Stimulated activated naive CD8-positive, alpha-beta T cell treated with anti-CD3 and anti-CD28 coated beads, Interleukin-15, Interleukin-2, amounts not matched to agents 100 ng/mL and 50 ng/mL, for 24 hours (primary cell): ENCODE results near the gene HOXC12.

Experiments
- H3K27ac Mint-ChIP-seq: one replicate; pipeline ENCODE4 v1.8.0; 2021; ENCODE audit warnings: mild to moderate bottlenecking, mixed read lengths
- H3K27me3 Mint-ChIP-seq: one replicate; pipeline ENCODE4 v1.8.0; 2021; ENCODE audit warnings: mixed read lengths
- H3K36me3 Mint-ChIP-seq: one replicate; pipeline ENCODE4 v1.8.0; 2021; ENCODE audit warnings: low read depth, mixed read lengths
- H3K4me1 Mint-ChIP-seq: one replicate; pipeline ENCODE4 v1.8.0; 2021; ENCODE audit warnings: low read depth, mixed read lengths
- H3K4me3 Mint-ChIP-seq: one replicate; pipeline ENCODE4 v1.8.0; 2021; ENCODE audit warnings: mild to moderate bottlenecking, mixed read lengths
- H3K9me3 Mint-ChIP-seq: one replicate; pipeline ENCODE4 v1.8.0; 2021; ENCODE audit warnings: mixed read lengths

HOXC12 gene

GRCh38 chr12:53950437-53950773 lies 4.3 kb upstream of the HOXC12 start:
- Mint-ChIP-seq H3K9me3 (no peaks in the 10 kb centered on the region), H3K27ac (no peak overlapping the region), H3K36me3 (no peaks in the 10 kb centered on the region), H3K4me3 (no peak overlapping the region), H3K27me3 (peaks cover 91% of the 10 kb centered on the region), H3K4me1 (peaks cover 5% of the 10 kb centered on the region)

GRCh38 chr12:53950789-53951576 lies 3.7 kb upstream of the HOXC12 start:
- Mint-ChIP-seq H3K27ac (no peak overlapping the region), H3K4me3 (peak overlapping the region; percentile 35), H3K9me3 (no peaks in the 10 kb centered on the region), H3K27me3 (peaks cover 91% of the 10 kb centered on the region), H3K4me1 (peaks cover 9% of the 10 kb centered on the region), H3K36me3 (no peaks in the 10 kb centered on the region)

GRCh38 chr12:53951577-53952334 lies 2.9 kb upstream of the HOXC12 start:
- Mint-ChIP-seq H3K27me3 (peaks cover 91% of the 10 kb centered on the region), H3K4me3 (no peak overlapping the region), H3K4me1 (peaks cover 12% of the 10 kb centered on the region), H3K9me3 (no peaks in the 10 kb centered on the region), H3K27ac (no peak overlapping the region), H3K36me3 (no peaks in the 10 kb centered on the region)

- Mint-ChIP-seq H3K4me1 (peaks cover 13% of the 10 kb centered on the region), H3K9me3 (no peaks in the 10 kb centered on the region)
Observed at GRCh38 chr12:53952335-53952694, 2.4 kb upstream of the HOXC12 start.

GRCh38 chr12:53952871-53953734 lies 1.6 kb upstream of the HOXC12 start:
- Mint-ChIP-seq H3K9me3 (no peaks in the 10 kb centered on the region), H3K27me3 (peaks cover 93% of the 10 kb centered on the region), H3K27ac (peak overlapping the region; percentile 32), H3K4me1 (peaks cover 13% of the 10 kb centered on the region), H3K4me3 (peak overlapping the region; percentile 7), H3K36me3 (no peaks in the 10 kb centered on the region)

More at GRCh38 chr12:53952335-53952694, 2.4 kb upstream of the HOXC12 start:
- peaks cover 92% of the 10 kb centered on the region for H3K27me3 Mint-ChIP-seq
- no peak overlapping the region for H3K4me3 Mint-ChIP-seq
- no peak overlapping the region for H3K27ac Mint-ChIP-seq
- no peaks in the 10 kb centered on the region for H3K36me3 Mint-ChIP-seq

GRCh38 chr12:53953831-53954693 lies 641 bp upstream of the HOXC12 start:
- H3K27ac Mint-ChIP-seq: no peak overlapping the region
- no peaks in the 10 kb centered on the region for H3K36me3 Mint-ChIP-seq
- no peaks in the 10 kb centered on the region for H3K9me3 Mint-ChIP-seq
- peaks cover 13% of the 10 kb centered on the region for H3K4me1 Mint-ChIP-seq
- H3K4me3 Mint-ChIP-seq: no peak overlapping the region
- peaks cover 93% of the 10 kb centered on the region for H3K27me3 Mint-ChIP-seq

- peaks cover 14% of the 10 kb centered on the region for H3K4me1 Mint-ChIP-seq
- peaks cover 96% of the 10 kb centered on the region for H3K27me3 Mint-ChIP-seq
- H3K4me3 Mint-ChIP-seq: no peak overlapping the region
- no peaks in the 10 kb centered on the region for H3K36me3 Mint-ChIP-seq
- no peaks in the 10 kb centered on the region for H3K9me3 Mint-ChIP-seq
- no peak overlapping the region for H3K27ac Mint-ChIP-seq
Observed at GRCh38 chr12:53955036-53955775, 503 bp downstream of the HOXC12 start.

GRCh38 chr12:53955776-53956250 lies 1.1 kb downstream of the HOXC12 start:
- no peaks in the 10 kb centered on the region for H3K36me3 Mint-ChIP-seq
- H3K27ac Mint-ChIP-seq: peak overlapping the region; percentile 65
- H3K9me3 Mint-ChIP-seq: no peaks in the 10 kb centered on the region
- H3K4me1 Mint-ChIP-seq: peaks cover 18% of the 10 kb centered on the region
- H3K4me3 Mint-ChIP-seq: peak overlapping the region; percentile 4
- peaks cover 95% of the 10 kb centered on the region for H3K27me3 Mint-ChIP-seq

GRCh38 chr12:53956251-53956887 lies 1.7 kb downstream of the HOXC12 start:
- peak overlapping the region; percentile 4 for H3K4me3 Mint-ChIP-seq
- no peaks in the 10 kb centered on the region for H3K9me3 Mint-ChIP-seq
- peaks cover 90% of the 10 kb centered on the region for H3K27me3 Mint-ChIP-seq
- no peaks in the 10 kb centered on the region for H3K36me3 Mint-ChIP-seq
- H3K4me1 Mint-ChIP-seq: peaks cover 18% of the 10 kb centered on the region
- H3K27ac Mint-ChIP-seq: peak overlapping the region; percentile 65

- peaks cover 89% of the 10 kb centered on the region for H3K27me3 Mint-ChIP-seq
- H3K9me3 Mint-ChIP-seq: no peaks in the 10 kb centered on the region
- no peaks in the 10 kb centered on the region for H3K36me3 Mint-ChIP-seq
- peaks cover 18% of the 10 kb centered on the region for H3K4me1 Mint-ChIP-seq
- no peak overlapping the region for H3K27ac Mint-ChIP-seq
- no peak overlapping the region for H3K4me3 Mint-ChIP-seq
Observed at GRCh38 chr12:53956914-53957536, 2.3 kb downstream of the HOXC12 start.

- H3K4me1 Mint-ChIP-seq: peaks cover 17% of the 10 kb centered on the region
- peaks cover 88% of the 10 kb centered on the region for H3K27me3 Mint-ChIP-seq
- H3K36me3 Mint-ChIP-seq: no peaks in the 10 kb centered on the region
- H3K27ac Mint-ChIP-seq: no peak overlapping the region
- no peaks in the 10 kb centered on the region for H3K9me3 Mint-ChIP-seq
- H3K4me3 Mint-ChIP-seq: no peak overlapping the region
Observed at GRCh38 chr12:53958128-53958527, 3.4 kb downstream of the HOXC12 start.

- H3K36me3 Mint-ChIP-seq: no peaks in the 10 kb centered on the region
- H3K27ac Mint-ChIP-seq: no peak overlapping the region
- H3K27me3 Mint-ChIP-seq: peaks cover 88% of the 10 kb centered on the region
- H3K4me3 Mint-ChIP-seq: no peak overlapping the region
- no peaks in the 10 kb centered on the region for H3K9me3 Mint-ChIP-seq
- H3K4me1 Mint-ChIP-seq: peaks cover 21% of the 10 kb centered on the region
Observed at GRCh38 chr12:53959314-53959713, 4.6 kb downstream of the HOXC12 start.
